H1 (cell line): ENCODE results near the gene TADA3. TPM values are rescaled to one million over a fixed set of nuclear protein-coding genes. Genes with fewer than 3 reads are reported as not detected.

Experiments used
- CTCF ChIP-seq, 3 experiments: IDR thresholded peaks; 1 replicate in 2 of 3; 2 replicates in 1 of 3; pipeline versions ENCODE4 v1.5.1 to v1.6.1; 2011; ENCODE audit warnings: low read length in 3 of 3, mild to moderate bottlenecking in 3 of 3, inconsistent platforms in 2 of 3, low read depth in 1 of 3, moderate library complexity in 1 of 3; ENCODE audit not compliant: insufficient read depth in 1 of 3; ENCODE audit errors: control extremely low read depth in 1 of 3
- E2F6 ChIP-seq: IDR thresholded peaks from 2 replicates; pipeline ENCODE4 v1.6.1; 2012; ENCODE audit warnings: inconsistent platforms
- EGR1 ChIP-seq: IDR thresholded peaks from 2 replicates; pipeline ENCODE4 v1.6.1; 2011; ENCODE audit warnings: low read depth, low read length, borderline replicate concordance
- GABPA ChIP-seq: IDR thresholded peaks from 2 replicates; pipeline ENCODE4 v1.6.1; 2011; ENCODE audit warnings: mild to moderate bottlenecking, low read length, moderate library complexity, borderline replicate concordance; ENCODE audit not compliant: insufficient read depth
- NANOG ChIP-seq: IDR thresholded peaks from 2 replicates; pipeline ENCODE4 v1.6.1; 2011; ENCODE audit warnings: low read length, low read depth, mild to moderate bottlenecking, inconsistent platforms; ENCODE audit not compliant: insufficient read depth, poor library complexity, severe bottlenecking
- polyA plus RNA-seq, 7 experiments: library from polyadenylated mRNA; depleted of rRNA in 3 of 7; stranded (reverse) in 5 of 7; unstranded in 2 of 7; fragments of >200 nt in 5 of 7; fragments of 200-250 nt in 2 of 7; gene quantifications; 1 replicate in 5 of 7; 2 replicates in 1 of 7; 4 replicates in 1 of 7; pipeline versions ENCODE4 v1.2.1 to v1.2.3, GENCODE V29; 2011 to 2013; ENCODE audit warnings: missing spikeins in 2 of 7, mixed read lengths in 2 of 7
- total RNA-seq: library from RNA; stranded (reverse); fragmentation: NEBNext Ultra II Directional; extraction: Animal tissue kit (Norgen Biotek cat#: 25700); gene quantifications from 2 replicates; pipeline ENCODE4 v1.2.1, GENCODE V29; 2021

The TADA3 gene
- total and polyA plus RNA-seq, 2 of the 8 experiments (the other 6 are each of a cell fraction or from before 2014, with no cell fraction given) = 43.4 to 50.3 TPM

- no peak for TF ChIP-seq NANOG
- TF ChIP-seq EGR1 = no peak
- peak; percentile 45 for TF ChIP-seq E2F6
- no peak for TF ChIP-seq CTCF (IDR thresholded peaks at IDR 0.05; ENCODE audit: control extremely low read depth in 1 of 3, insufficient read depth in 1 of 3, low read depth in 1 of 3, low read length in 3 of 3)
- 0 out of 2 replicates have a peak, but pooled peaks have one; percentile 12 for TF ChIP-seq GABPA
- TF ChIP-seq, all 59 proteins: peak for 11
Observed at GRCh38 chr3:9809615-9810432, 17.6 kb upstream of the TADA3 start, which contains the start of gene TTLL3 (continued).
